Measurements from ENCODE around the gene CAMTA1.

GRCh38 chr1:7007902-7008301, 222.6 kb downstream of the CAMTA1 start:
- no peak for TF ChIP-seq SP1 (IDR thresholded peaks at IDR 0.05; ENCODE audit: low read depth)
- TF ChIP-seq, protein P1, sequence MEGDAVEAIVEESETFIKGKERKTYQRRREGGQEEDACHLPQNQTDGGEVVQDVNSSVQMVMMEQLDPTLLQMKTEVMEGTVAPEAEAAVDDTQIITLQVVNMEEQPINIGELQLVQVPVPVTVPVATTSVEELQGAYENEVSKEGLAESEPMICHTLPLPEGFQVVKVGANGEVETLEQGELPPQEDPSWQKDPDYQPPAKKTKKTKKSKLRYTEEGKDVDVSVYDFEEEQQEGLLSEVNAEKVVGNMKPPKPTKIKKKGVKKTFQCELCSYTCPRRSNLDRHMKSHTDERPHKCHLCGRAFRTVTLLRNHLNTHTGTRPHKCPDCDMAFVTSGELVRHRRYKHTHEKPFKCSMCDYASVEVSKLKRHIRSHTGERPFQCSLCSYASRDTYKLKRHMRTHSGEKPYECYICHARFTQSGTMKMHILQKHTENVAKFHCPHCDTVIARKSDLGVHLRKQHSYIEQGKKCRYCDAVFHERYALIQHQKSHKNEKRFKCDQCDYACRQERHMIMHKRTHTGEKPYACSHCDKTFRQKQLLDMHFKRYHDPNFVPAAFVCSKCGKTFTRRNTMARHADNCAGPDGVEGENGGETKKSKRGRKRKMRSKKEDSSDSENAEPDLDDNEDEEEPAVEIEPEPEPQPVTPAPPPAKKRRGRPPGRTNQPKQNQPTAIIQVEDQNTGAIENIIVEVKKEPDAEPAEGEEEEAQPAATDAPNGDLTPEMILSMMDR (IDR thresholded peaks at IDR 0.05 in 2 of 3, conservative IDR thresholded peaks at IDR 0.05 in 1 of 3; ENCODE audit: borderline replicate concordance in 1 of 3, insufficient read depth in 1 of 3, low read depth in 2 of 3, low read length in 2 of 3), result no peak
- no peak for TF ChIP-seq EGR1 (IDR thresholded peaks at IDR 0.05; ENCODE audit: low read depth)

Measured in HCT116 (cell line).